Measurements from ENCODE around the gene KDM2A.

Gene KDM2A

DNA sequence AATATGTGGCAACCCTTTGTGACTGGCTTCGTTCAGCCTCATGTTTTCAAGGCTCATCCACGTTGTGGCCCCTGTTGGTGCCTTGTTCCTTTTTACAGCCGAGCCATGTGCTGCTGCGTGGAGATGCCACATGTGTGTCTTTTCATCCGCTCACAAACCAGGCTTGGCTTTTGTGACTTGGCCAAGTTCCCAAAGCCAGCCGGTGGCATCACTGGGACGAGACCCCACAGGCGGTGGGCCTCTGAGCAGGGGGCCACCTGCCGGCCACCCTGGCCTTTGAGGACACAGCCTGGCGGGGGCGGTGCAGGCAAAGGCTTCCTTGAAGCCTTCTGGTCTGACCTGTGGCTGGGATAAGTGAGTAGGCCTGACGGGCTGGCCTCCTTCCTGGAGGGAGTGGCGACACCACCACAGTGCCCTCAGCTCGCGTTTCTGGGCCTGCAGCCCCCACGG, 157.7 kb downstream of the KDM2A start:
- Histone ChIP-seq H3K27ac (ENCODE audit: low read depth, low read length) (peak overlapping the region; percentile 86), H3K9me3 (ENCODE audit: control insufficient read depth, insufficient read depth, low read depth, low read length) (no peaks in the 10 kb centered on the region), H3K4me1 (ENCODE audit: control insufficient read depth, insufficient read depth, low read length) (peaks cover 26% of the 10 kb centered on the region), H3K36me3 (ENCODE audit: control insufficient read depth, insufficient read depth, low read length) (peaks cover 33% of the 10 kb centered on the region), H3K27me3 (ENCODE audit: control insufficient read depth, insufficient read depth, low read length) (no peaks in the 10 kb centered on the region), H3K9ac (ENCODE audit: low read length) (peak overlapping the region; percentile 60), H3K4me3 (ENCODE audit: low read depth, low read length) (peak overlapping the region; percentile 39)

DNA sequence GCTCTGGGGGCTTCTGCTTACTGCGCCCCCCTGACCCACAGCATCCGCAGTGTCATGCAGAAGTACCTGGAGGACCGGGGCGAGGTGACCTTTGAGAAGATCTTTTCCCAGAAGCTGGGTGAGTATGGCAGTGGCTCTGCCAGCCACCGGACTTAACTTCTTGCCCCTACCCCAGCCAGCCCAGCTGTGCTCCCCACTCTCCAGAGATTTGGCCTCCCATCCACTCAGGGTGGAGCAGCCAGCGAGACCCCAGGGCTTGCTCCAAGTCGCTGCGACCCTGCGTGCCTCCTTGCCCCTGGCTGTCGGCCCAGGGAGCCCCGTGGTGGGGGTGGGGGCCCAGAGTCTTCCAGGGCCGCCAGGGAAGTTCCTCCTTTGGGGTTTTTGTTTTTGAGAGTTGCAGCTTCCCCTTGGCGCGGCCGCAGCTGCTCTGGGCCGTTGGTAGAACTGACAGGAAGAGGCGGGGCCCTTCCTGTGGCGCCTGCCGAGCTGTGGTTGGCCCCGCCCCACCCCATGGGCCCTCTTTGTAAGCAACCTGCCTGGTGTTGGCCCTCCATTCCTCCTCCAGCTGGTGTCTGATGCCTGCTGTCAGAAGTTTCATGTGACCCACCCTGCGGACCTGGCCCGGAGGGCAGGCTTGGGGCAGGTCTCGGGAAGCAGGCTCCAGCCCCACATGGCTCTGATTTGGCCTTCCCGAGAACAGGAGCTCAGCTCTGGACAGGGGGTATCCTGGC, 158.3 kb downstream of the KDM2A start:
- H3K4me3 ChIP-seq (ENCODE audit: low read depth, low read length): peak overlapping the region; percentile 39
- peaks cover 25% of the 10 kb centered on the region for H3K4me1 ChIP-seq (ENCODE audit: control insufficient read depth, insufficient read depth, low read length)
- H3K27ac ChIP-seq (ENCODE audit: low read depth, low read length): peak overlapping the region; percentile 86

DNA sequence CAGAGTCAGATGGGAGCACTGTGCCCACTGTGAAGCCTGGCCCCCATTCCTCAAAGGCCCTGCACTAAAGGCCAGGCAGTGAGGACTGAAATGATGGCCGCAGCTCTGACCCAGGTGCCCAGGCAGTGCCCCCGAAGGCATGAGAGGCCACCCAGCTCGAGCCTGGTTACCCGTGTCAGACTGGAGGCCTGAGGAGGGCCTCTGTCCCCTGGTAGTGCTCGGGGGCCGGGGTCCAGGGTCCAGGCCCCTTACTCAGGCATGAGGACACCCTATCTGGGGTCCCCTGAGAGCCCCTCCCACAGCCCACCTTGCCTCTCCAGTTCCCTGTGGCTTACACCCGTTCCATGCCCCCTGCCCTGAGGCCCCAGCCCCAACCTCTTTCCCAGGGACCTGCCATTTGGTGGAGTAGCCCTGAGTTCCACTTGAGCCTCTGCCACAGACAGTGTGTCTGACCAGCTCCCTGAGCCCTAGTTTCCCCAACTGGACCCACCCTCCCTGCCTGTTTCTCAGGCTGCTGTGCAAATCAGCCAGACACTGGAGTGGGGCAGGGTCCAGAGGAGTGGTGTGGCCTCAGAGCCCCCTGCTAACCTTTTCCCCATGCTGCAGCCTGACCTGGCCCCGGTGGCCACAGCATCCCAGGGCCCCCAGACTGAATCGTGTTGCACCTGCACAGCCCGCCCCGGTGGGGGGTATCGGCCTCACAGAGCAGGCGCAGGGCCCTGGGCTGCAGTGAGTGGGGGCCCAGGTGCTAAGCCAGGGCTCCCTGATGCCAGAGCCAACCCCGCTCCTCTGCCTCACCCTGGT, 159.3 kb downstream of the KDM2A start:
- H3K9me3 ChIP-seq (ENCODE audit: control insufficient read depth, insufficient read depth, low read depth, low read length): no peaks in the 10 kb centered on the region
- H3K27ac ChIP-seq (ENCODE audit: low read depth, low read length): 0 out of 2 replicates have a peak overlapping the region, but pooled peaks have one; percentile 52
- peaks cover 48% of the 10 kb centered on the region for H3K36me3 ChIP-seq (ENCODE audit: control insufficient read depth, insufficient read depth, low read length)
- no peaks in the 10 kb centered on the region for H3K27me3 ChIP-seq (ENCODE audit: control insufficient read depth, insufficient read depth, low read length)
- no peak overlapping the region for H3K4me3 ChIP-seq (ENCODE audit: low read depth, low read length)
- peaks cover 22% of the 10 kb centered on the region for H3K4me1 ChIP-seq (ENCODE audit: control insufficient read depth, insufficient read depth, low read length)
- H3K9ac ChIP-seq (ENCODE audit: low read length): peak overlapping the region; percentile 22

More for the DNA sequence above, 158.3 kb downstream of the KDM2A start:
- Histone ChIP-seq H3K36me3 (ENCODE audit: control insufficient read depth, insufficient read depth, low read length) (peaks cover 39% of the 10 kb centered on the region), H3K9ac (ENCODE audit: low read length) (peak overlapping the region; percentile 60), H3K27me3 (ENCODE audit: control insufficient read depth, insufficient read depth, low read length) (no peaks in the 10 kb centered on the region), H3K9me3 (ENCODE audit: control insufficient read depth, insufficient read depth, low read depth, low read length) (no peaks in the 10 kb centered on the region)

DNA sequence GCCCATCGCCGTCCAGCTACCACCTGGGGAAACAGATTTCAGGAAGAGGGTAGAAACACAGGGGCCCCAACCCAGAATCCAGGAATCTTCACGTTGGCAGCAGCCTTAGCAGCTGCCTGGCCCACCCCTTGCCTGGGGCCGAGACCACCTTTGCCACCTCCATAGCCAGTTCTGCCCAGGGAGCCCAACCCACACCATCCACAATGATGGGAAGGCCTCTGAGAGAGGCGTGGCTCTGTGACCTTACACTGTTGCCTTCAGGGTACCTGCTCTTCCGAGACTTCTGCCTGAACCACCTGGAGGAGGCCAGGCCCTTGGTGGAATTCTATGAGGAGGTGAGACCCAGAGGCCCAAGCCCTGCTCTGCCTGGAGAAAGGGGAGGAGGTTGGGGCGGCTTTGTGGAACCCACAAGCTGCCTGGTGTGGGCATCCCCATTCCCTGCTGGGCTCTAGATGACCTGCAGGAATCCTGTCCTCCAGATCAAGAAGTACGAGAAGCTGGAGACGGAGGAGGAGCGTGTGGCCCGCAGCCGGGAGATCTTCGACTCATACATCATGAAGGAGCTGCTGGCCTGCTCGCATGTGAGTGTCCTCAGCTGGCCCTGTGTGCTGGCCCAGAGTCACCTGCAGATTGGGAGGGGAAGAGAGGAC, 160.0 kb downstream of the KDM2A start:
- Histone ChIP-seq H3K27me3 (ENCODE audit: control insufficient read depth, insufficient read depth, low read length) (no peaks in the 10 kb centered on the region), H3K9ac (ENCODE audit: low read length) (no peak overlapping the region), H3K9me3 (ENCODE audit: control insufficient read depth, insufficient read depth, low read depth, low read length) (no peaks in the 10 kb centered on the region), H3K36me3 (ENCODE audit: control insufficient read depth, insufficient read depth, low read length) (peaks cover 55% of the 10 kb centered on the region), H3K4me3 (ENCODE audit: low read depth, low read length) (no peak overlapping the region), H3K27ac (ENCODE audit: low read depth, low read length) (no peak overlapping the region), H3K4me1 (ENCODE audit: control insufficient read depth, insufficient read depth, low read length) (peaks cover 22% of the 10 kb centered on the region)

DNA sequence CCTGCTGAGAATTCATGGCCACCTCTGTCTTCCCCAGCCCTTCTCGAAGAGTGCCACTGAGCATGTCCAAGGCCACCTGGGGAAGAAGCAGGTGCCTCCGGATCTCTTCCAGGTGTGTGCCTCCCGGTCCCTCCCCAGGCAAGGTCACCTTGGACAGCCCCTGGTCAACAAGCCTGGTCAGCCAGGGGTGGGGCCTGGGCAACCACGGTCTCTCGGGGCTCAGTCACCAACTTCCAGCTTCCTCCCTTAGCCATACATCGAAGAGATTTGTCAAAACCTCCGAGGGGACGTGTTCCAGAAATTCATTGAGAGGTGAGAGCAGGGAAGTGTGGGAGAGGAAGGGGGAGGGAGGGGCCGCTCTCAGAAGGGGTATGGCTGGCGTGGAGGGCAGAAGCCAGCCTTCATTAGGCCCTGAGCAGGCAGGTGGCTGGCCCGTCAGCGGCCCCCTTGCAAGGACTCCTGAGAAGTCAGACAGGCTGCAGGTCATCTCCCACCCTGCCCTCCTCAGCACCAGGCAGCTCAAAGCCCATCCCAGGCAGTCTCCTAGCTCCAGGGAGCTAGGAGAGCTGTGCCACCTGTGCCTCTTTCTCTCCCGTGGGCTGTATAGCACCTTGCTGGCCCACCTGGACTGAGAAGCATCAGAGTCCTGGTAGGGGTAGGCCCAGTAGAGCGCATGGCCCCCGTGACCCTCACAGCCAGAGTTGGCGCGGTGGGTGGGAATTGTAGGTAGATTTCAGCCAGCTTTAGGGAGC, 160.7 kb downstream of the KDM2A start:
- Histone ChIP-seq H3K27me3 (ENCODE audit: control insufficient read depth, insufficient read depth, low read length) (no peaks in the 10 kb centered on the region), H3K27ac (ENCODE audit: low read depth, low read length) (no peak overlapping the region), H3K4me1 (ENCODE audit: control insufficient read depth, insufficient read depth, low read length) (peaks cover 22% of the 10 kb centered on the region), H3K9me3 (ENCODE audit: control insufficient read depth, insufficient read depth, low read depth, low read length) (no peaks in the 10 kb centered on the region), H3K4me3 (ENCODE audit: low read depth, low read length) (no peak overlapping the region), H3K9ac (ENCODE audit: low read length) (no peak overlapping the region), H3K36me3 (ENCODE audit: control insufficient read depth, insufficient read depth, low read length) (peaks cover 62% of the 10 kb centered on the region)

DNA sequence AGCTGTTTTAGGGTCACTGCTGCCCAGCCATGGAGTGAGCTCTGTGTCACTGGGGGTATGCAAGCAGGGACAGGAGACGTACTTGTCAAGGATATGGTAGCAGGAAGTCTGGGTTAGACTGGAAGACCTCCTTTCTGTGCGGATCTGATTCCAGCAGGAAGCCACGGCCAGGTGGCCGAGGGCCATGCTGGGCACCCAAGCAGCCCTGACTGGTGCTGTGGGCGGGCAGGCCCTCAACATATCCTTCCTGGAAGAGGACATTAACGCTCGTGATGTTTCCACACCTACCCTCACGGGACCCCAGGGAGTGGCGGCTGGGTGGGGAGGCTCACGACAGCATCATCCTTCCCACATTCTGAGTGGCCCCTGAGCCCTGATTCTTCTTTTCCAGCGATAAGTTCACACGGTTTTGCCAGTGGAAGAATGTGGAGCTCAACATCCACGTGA, 161.3 kb downstream of the KDM2A start:
- peaks cover 67% of the 10 kb centered on the region for H3K36me3 ChIP-seq (ENCODE audit: control insufficient read depth, insufficient read depth, low read length)
- no peaks in the 10 kb centered on the region for H3K27me3 ChIP-seq (ENCODE audit: control insufficient read depth, insufficient read depth, low read length)
- H3K9ac ChIP-seq (ENCODE audit: low read length): no peak overlapping the region
- no peak overlapping the region for H3K4me3 ChIP-seq (ENCODE audit: low read depth, low read length)
- H3K9me3 ChIP-seq (ENCODE audit: control insufficient read depth, insufficient read depth, low read depth, low read length): no peaks in the 10 kb centered on the region
- peaks cover 22% of the 10 kb centered on the region for H3K4me1 ChIP-seq (ENCODE audit: control insufficient read depth, insufficient read depth, low read length)
- no peak overlapping the region for H3K27ac ChIP-seq (ENCODE audit: low read depth, low read length)

DNA sequence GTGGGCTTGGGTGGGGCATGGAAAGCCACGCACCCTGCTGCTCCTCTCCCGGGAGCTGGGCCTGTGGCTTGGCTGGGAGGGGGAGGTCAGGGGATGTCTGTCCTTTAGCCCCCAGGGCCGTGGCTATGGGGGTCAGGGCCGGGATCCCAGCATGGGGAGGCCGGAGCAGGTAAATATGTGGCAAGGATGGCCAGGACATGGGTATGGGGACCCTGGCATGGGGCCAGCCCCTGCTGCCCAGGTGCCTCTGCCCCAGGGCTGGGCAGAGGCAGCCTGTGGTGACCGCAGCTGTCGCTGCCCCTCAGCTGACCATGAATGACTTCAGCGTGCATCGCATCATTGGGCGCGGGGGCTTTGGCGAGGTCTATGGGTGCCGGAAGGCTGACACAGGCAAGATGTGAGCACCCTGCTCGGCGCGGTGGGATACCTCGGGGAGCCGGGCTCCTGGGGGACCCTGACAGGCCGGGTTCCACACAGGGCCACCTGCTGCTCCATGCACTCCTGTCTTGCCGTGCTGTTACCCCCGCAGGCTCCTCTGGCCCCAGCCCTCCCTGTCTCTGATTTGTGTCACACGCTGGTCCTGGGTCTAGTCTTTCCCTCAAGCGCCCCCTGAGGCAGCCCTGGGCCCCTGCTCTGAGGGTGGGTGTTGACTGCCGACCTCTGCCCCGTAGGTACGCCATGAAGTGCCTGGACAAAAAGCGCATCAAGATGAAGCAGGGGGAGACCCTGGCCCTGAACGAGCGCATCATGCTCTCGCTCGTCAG, 161.9 kb downstream of the KDM2A start:
- Histone ChIP-seq H3K36me3 (ENCODE audit: control insufficient read depth, insufficient read depth, low read length) (peaks cover 70% of the 10 kb centered on the region), H3K9ac (ENCODE audit: low read length) (no peak overlapping the region), H3K27ac (ENCODE audit: low read depth, low read length) (no peak overlapping the region), H3K27me3 (ENCODE audit: control insufficient read depth, insufficient read depth, low read length) (no peaks in the 10 kb centered on the region), H3K4me3 (ENCODE audit: low read depth, low read length) (no peak overlapping the region), H3K9me3 (ENCODE audit: control insufficient read depth, insufficient read depth, low read depth, low read length) (no peaks in the 10 kb centered on the region), H3K4me1 (ENCODE audit: control insufficient read depth, insufficient read depth, low read length) (peaks cover 19% of the 10 kb centered on the region)

DNA sequence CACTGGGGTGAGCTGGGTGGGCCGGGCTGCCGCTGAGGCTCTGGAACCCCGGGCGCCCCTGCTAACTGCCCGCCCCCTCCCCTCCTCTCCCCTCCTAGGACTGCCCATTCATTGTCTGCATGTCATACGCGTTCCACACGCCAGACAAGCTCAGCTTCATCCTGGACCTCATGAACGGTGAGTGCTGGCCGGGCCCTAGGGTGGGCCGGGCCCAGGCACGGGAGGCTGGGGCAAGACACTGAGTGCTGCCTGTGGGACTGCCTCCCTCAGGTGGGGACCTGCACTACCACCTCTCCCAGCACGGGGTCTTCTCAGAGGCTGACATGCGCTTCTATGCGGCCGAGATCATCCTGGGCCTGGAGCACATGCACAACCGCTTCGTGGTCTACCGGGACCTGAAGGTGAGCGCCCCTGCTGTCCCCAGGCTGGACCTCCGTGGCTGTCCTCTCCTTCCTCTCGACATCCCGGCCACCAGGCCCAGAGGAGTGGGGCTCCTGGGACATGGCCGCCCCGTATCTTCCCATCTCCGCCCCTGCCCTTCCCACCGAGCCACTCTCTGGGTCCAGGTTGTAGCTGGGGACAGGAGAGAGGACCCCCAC, 162.6 kb downstream of the KDM2A start:
- Histone ChIP-seq H3K9me3 (ENCODE audit: control insufficient read depth, insufficient read depth, low read depth, low read length) (no peaks in the 10 kb centered on the region), H3K9ac (ENCODE audit: low read length) (no peak overlapping the region), H3K4me3 (ENCODE audit: low read depth, low read length) (no peak overlapping the region), H3K27me3 (ENCODE audit: control insufficient read depth, insufficient read depth, low read length) (no peaks in the 10 kb centered on the region), H3K27ac (ENCODE audit: low read depth, low read length) (no peak overlapping the region), H3K4me1 (ENCODE audit: control insufficient read depth, insufficient read depth, low read length) (peaks cover 13% of the 10 kb centered on the region), H3K36me3 (ENCODE audit: control insufficient read depth, insufficient read depth, low read length) (peaks cover 74% of the 10 kb centered on the region)

DNA sequence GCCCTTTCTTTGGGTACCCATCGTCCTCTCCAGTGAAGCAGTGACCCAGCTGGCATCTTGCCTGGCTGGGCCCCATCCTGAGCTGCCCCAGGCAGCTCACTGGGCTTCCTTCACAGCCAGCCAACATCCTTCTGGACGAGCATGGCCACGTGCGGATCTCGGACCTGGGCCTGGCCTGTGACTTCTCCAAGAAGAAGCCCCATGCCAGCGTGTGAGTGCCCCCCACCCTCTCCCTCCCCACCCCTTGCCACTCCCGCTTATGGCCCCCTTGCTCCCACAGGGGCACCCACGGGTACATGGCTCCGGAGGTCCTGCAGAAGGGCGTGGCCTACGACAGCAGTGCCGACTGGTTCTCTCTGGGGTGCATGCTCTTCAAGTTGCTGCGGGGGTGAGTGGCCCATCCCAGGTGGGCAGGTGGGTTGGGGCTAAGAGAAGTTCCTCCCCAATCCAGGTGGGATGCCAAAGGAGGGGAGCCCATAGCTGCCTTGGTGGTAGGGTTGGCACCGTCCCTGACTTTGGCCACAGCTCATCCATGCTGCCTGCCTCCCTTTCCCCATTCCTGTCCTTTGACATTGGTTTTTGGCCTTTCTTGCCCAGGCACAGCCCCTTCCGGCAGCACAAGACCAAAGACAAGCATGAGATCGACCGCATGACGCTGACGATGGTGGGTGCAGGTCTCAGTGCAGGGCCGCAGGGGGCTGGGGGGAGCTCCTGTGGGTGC, 163.3 kb downstream of the KDM2A start:
- Histone ChIP-seq H3K9me3 (ENCODE audit: control insufficient read depth, insufficient read depth, low read depth, low read length) (no peaks in the 10 kb centered on the region), H3K4me1 (ENCODE audit: control insufficient read depth, insufficient read depth, low read length) (peaks cover 8% of the 10 kb centered on the region), H3K27me3 (ENCODE audit: control insufficient read depth, insufficient read depth, low read length) (no peaks in the 10 kb centered on the region), H3K36me3 (ENCODE audit: control insufficient read depth, insufficient read depth, low read length) (peaks cover 76% of the 10 kb centered on the region), H3K4me3 (ENCODE audit: low read depth, low read length) (no peak overlapping the region), H3K9ac (ENCODE audit: low read length) (no peak overlapping the region), H3K27ac (ENCODE audit: low read depth, low read length) (no peak overlapping the region)
